BE2C (cell line): ENCODE measurements around the gene ANO1.

Source experiments
- DNase-seq: peaks from one replicate; pipeline ENCODE4 v3.0.0-alpha.2; 2020
- H3K27me3 ChIP-seq: fragments of 250-450 bp; sonication (Bioruptor Pico); 2 replicates; pipeline ENCODE4 v1.5.1; 2020; ENCODE audit warnings: mild to moderate bottlenecking
- H3K36me3 ChIP-seq: fragments of 250-450 bp; sonication (Bioruptor Pico); 2 replicates; pipeline ENCODE4 v1.5.1; 2020; ENCODE audit warnings: mild to moderate bottlenecking
- H3K4me1 ChIP-seq: fragments of 250-450 bp; sonication (Bioruptor Pico); 2 replicates; pipeline ENCODE4 v1.5.1; 2020
- H3K4me3 ChIP-seq: 2 replicates; pipeline ENCODE4 v1.5.1; 2011; ENCODE audit warnings: low read depth, low read length
- H3K9me3 ChIP-seq: fragments of 250-450 bp; sonication (Bioruptor Pico); 2 replicates; pipeline ENCODE4 v1.5.1; 2020
- TF ChIP-seq, protein P1 (sequence below): IDR thresholded peaks from 2 replicates; pipeline ENCODE4 v1.5.1; 2012; ENCODE audit warnings: mild to moderate bottlenecking, low read depth, low read length

Gene ANO1

DNA sequence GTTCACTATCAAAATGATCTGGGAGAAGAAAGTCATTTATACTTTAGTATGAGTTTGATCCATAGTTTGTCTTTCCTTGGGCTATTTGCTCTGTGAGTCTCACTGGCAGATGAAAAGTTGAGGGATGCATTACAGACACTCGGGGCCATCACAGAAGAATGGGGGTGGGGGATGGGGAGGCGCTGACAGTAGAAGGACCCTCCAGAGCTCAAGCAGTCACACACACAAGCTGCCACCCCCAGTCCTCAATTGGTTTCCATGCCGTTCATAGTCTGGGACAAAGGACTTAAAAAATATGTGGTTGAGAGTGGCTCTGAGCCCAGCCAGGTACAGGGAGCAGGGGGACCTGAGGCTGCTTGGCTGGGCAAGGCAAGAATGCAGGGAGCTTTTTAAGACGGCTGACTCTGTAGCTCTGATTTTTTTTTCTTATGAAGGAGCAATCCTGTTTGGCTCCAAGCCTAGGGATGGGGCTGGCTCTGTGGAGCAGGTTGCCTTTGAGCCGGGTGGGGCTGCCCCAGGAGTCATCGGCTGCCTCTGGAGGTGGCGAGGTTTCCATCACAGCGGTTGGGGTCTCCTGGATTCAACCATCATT, 13.3 kb upstream of the ANO1 start:
- Histone ChIP-seq H3K27me3 (0 out of 2 replicates have a peak, but pooled peaks cover 4% of the 10 kb centered on the region), H3K9me3 (no peaks in the 10 kb centered on the region), H3K36me3 (no peaks in the 10 kb centered on the region), H3K4me3 (no peak overlapping the region), H3K4me1 (no peaks in the 10 kb centered on the region)
- DNase-seq = no peak
- TF ChIP-seq, protein P1, sequence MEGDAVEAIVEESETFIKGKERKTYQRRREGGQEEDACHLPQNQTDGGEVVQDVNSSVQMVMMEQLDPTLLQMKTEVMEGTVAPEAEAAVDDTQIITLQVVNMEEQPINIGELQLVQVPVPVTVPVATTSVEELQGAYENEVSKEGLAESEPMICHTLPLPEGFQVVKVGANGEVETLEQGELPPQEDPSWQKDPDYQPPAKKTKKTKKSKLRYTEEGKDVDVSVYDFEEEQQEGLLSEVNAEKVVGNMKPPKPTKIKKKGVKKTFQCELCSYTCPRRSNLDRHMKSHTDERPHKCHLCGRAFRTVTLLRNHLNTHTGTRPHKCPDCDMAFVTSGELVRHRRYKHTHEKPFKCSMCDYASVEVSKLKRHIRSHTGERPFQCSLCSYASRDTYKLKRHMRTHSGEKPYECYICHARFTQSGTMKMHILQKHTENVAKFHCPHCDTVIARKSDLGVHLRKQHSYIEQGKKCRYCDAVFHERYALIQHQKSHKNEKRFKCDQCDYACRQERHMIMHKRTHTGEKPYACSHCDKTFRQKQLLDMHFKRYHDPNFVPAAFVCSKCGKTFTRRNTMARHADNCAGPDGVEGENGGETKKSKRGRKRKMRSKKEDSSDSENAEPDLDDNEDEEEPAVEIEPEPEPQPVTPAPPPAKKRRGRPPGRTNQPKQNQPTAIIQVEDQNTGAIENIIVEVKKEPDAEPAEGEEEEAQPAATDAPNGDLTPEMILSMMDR = no peak

DNA sequence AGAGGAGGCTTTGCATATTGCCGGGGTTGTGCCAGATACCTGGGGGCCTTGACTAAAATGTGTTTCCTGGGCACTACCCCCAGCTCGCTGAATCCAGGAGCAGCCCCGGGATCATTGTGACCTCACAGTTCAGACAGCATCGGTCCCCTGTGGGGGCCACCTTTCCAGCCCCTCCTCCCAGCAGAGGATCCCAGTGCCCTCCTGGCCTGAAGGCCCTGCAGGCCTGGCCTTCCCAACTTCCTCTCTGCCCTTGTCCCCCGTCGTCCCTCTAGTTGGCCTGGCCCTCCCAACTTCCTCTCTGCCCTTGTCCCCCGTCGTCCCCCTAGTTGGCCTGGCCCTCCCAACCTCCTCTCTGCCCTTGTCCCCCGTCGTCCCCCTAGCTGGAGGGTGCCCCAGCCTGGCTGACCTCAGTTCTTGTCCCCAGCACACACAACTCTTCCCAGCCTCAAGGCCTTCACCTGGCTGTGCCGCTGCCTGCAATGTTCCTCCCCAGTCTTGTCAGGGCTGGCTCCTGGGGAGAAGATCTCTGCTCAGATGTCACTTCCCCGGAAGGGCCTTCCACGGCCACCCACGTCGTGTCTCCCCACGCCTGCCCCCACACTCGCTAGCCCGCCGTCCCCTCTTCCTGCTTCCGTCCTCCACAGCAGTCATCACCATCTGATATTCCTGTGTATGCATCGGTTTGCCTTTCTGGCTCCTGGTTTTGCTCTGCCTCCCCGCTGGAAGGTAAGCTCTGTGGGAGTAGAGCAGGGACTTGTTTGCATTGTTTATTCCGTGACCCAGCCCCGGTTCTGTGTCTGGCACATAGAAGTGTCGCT, 12.6 kb upstream of the ANO1 start:
- Histone ChIP-seq H3K4me3 (no peak overlapping the region), H3K27me3 (0 out of 2 replicates have a peak, but pooled peaks cover 4% of the 10 kb centered on the region), H3K36me3 (no peaks in the 10 kb centered on the region), H3K4me1 (no peaks in the 10 kb centered on the region), H3K9me3 (no peaks in the 10 kb centered on the region)
- DNase-seq = no peak
- TF ChIP-seq, protein P1 = no peak

DNA sequence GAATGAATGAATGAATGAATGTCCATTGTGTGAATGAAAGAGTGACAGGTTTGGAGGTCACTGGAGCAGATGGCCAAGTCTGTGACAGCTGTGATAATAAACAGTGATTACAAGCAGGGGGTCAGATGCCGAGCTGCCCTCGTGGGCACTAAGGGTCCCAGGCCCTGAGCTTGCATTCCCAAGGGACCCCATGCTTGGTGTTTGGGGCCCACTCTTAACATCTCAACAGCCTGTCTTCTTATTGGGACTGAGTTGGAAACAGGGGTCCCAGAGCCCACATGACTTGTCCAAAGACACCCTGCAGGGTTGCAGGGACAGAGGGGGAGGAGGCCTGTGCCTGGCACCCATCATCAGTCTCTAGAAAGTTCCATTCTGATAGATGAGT, 12.0 kb upstream of the ANO1 start:
- Histone ChIP-seq H3K9me3 (no peaks in the 10 kb centered on the region), H3K4me1 (no peaks in the 10 kb centered on the region), H3K4me3 (no peak overlapping the region), H3K36me3 (no peaks in the 10 kb centered on the region), H3K27me3 (0 out of 2 replicates have a peak, but pooled peaks cover 4% of the 10 kb centered on the region)
- TF ChIP-seq, protein P1 = no peak
- DNase-seq = no peak

DNA sequence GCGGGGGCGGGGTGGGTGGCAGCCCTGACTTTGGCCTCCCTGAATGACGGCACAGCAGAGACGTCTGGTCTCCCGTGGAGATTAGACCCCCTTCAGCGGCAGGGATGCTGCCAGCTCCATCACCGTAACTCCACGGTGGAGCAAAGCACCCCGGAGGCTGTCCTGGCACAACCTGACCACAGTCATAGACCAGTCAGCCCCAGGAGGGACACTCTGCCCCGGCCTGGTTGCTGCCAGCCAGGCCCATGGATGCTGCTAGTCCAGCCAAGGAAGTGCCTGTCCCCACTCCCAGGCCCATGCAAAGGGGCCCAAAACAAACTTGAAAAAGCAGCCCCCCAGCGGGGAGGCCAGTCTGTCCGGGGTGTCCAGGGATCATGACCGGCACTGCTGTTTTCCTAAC, 11.5 kb upstream of the ANO1 start:
- no peaks in the 10 kb centered on the region for H3K9me3 ChIP-seq
- DNase-seq = no peak
- 0 out of 2 replicates have a peak, but pooled peaks cover 4% of the 10 kb centered on the region for H3K27me3 ChIP-seq
- H3K36me3 ChIP-seq = no peaks in the 10 kb centered on the region
- no peak overlapping the region for H3K4me3 ChIP-seq
- no peaks in the 10 kb centered on the region for H3K4me1 ChIP-seq
- TF ChIP-seq, protein P1 = no peak

DNA sequence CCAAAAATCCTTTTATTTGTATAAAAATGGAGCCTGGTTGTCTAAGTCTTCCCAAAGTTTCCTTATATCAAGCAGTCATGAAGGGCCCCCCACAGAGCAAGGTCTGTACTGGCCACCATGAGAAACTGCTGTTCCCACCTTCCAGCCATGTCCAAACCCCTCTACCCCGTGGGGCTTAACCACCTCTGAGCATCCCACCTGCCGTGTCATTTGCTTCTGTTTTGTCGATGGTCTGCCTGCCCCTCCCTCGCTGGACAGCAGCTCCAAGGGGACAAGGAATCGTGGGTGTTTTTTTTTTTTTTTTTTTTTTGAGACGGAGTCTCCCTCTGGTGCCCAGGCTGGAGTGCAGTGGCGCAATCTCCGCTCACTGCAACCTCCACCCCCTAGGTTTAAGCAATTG, 11.1 kb upstream of the ANO1 start:
- Histone ChIP-seq H3K27me3 (0 out of 2 replicates have a peak, but pooled peaks cover 4% of the 10 kb centered on the region), H3K36me3 (no peaks in the 10 kb centered on the region), H3K4me3 (no peak overlapping the region), H3K9me3 (no peaks in the 10 kb centered on the region), H3K4me1 (no peaks in the 10 kb centered on the region)
- no peak for DNase-seq
- TF ChIP-seq, protein P1 = no peak
